SIG-M5 treated with dmso at 0.1 percent for 504 hours (cell line): ENCODE results near the gene TMEM245.
A peak's percentile ranks its signal among the peaks of the same experiment; 100 is the strongest.

Experiments used
- DNase-seq: peaks from one replicate; lab custom pipeline; 2025; ENCODE audit not compliant: unreplicated experiment; lab: John Stamatoyannopoulos, UW

The TMEM245 gene

GRCh38 chr9:109107402-109108240 lies 12.1 kb downstream of the TMEM245 start:
- DNase-seq = no peak

- peak; percentile 44 for DNase-seq
These were observed 17.9 kb downstream of the TMEM245 start for GRCh38 chr9:109101810-109102209.

GRCh38 chr9:109101202-109101595 lies 18.5 kb downstream of the TMEM245 start:
- no peak for DNase-seq

GRCh38 chr9:109100543-109101201 lies 19.1 kb downstream of the TMEM245 start:
- no peak for DNase-seq

GRCh38 chr9:109098960-109099308 lies 20.8 kb downstream of the TMEM245 start:
- no peak for DNase-seq

GRCh38 chr9:109098171-109098959 lies 21.4 kb downstream of the TMEM245 start:
- no peak for DNase-seq

- DNase-seq = no peak
These were observed 22.6 kb downstream of the TMEM245 start for GRCh38 chr9:109097146-109097545.

- DNase-seq = no peak
These were observed 24.4 kb downstream of the TMEM245 start for GRCh38 chr9:109095321-109095720.

- no peak for DNase-seq
These were observed 25.5 kb downstream of the TMEM245 start for GRCh38 chr9:109094268-109094667.

- no peak for DNase-seq
These were observed 27.2 kb downstream of the TMEM245 start for GRCh38 chr9:109092587-109092986.

GRCh38 chr9:109092051-109092580 lies 27.6 kb downstream of the TMEM245 start:
- no peak for DNase-seq

GRCh38 chr9:109088221-109088620 lies 31.5 kb downstream of the TMEM245 start:
- no peak for DNase-seq

GRCh38 chr9:109087795-109088194 lies 32.0 kb downstream of the TMEM245 start:
- no peak for DNase-seq

- DNase-seq = peak; percentile 36
These were observed 33.5 kb downstream of the TMEM245 start for GRCh38 chr9:109086221-109086620.

GRCh38 chr9:109085510-109085909 lies 34.2 kb downstream of the TMEM245 start:
- DNase-seq = no peak

GRCh38 chr9:109083813-109084405 lies 35.8 kb downstream of the TMEM245 start:
- DNase-seq = no peak

- no peak for DNase-seq
These were observed 36.6 kb downstream of the TMEM245 start for GRCh38 chr9:109083141-109083540.

GRCh38 chr9:109082091-109082620 lies 37.6 kb downstream of the TMEM245 start:
- DNase-seq = no peak

GRCh38 chr9:109074236-109074889 lies 45.4 kb downstream of the TMEM245 start:
- peak; percentile 34 for DNase-seq

- DNase-seq = no peak
These were observed 46.8 kb downstream of the TMEM245 start for GRCh38 chr9:109072821-109073435.
